AG04450 (cell line): Measurements from ENCODE around the gene SASH3. TPM values are rescaled to one million over a fixed set of nuclear protein-coding genes. Genes with fewer than 3 reads are reported as not detected.

ENCODE experiments used
- CTCF ChIA-PET: fragments of 300-600, 350-600 bp; formaldehyde crosslinking; extraction: SDS; loops from one replicate; lab custom pipeline; 2022; ENCODE audit warnings: antibody characterized with exemption, inconsistent platforms; lab: Charles Lee
- POLR2A ChIA-PET: fragments of 350-600 bp; formaldehyde crosslinking; extraction: SDS; loops from one replicate; lab custom pipeline; 2021; ENCODE audit warnings: antibody characterized with exemption, inconsistent platforms; lab: Yijun Ruan, JAX
- DNase-seq: peaks from one replicate; pipeline ENCODE4 v3.0.0-alpha.2; 2011; ENCODE audit warnings: low read depth, low spot score
- H3K27ac ChIP-seq: one replicate; pipeline ENCODE4 v1.5.1; 2012; ENCODE audit warnings: low read depth, low read length, control low read depth
- H3K27me3 ChIP-seq: one replicate; pipeline ENCODE4 v1.6.0; 2012; ENCODE audit warnings: low read length; ENCODE audit not compliant: control insufficient read depth, insufficient read depth
- H3K4me3 ChIP-seq: 2 replicates; pipeline ENCODE4 v1.5.1; 2011; ENCODE audit warnings: mild to moderate bottlenecking, low read depth, low read length, control low read depth
- H3K9me3 ChIP-seq: 2 replicates; pipeline ENCODE4 v1.5.1; 2012; ENCODE audit warnings: low read length; ENCODE audit not compliant: control insufficient read depth, insufficient read depth
- CTCF ChIP-seq: IDR thresholded peaks from 2 replicates; pipeline ENCODE4 v1.5.1; 2011; ENCODE audit warnings: low read depth, low read length, control low read depth, inconsistent platforms
- polyA plus RNA-seq: library from polyadenylated mRNA; depleted of rRNA; stranded (reverse); fragments of >200 nt; gene quantifications from 2 replicates; pipeline ENCODE4 v1.2.3, GENCODE V29; 2011

The SASH3 gene
- polyA plus RNA-seq, 1 experiment = not detected

- no peak for DNase-seq
Measured at GRCh38 chrX:129830494-129830893, 50.7 kb downstream of the SASH3 start.

GRCh38 chrX:129831091-129831885 lies 51.5 kb downstream of the SASH3 start:
- CTCF ChIA-PET = no interaction called here
- POLR2A ChIA-PET = no interaction called here
- Histone ChIP-seq H3K9me3 (no peaks in the 10 kb centered on the region), H3K4me3 (no peak overlapping the region), H3K27ac (no peak overlapping the region), H3K27me3 (no peaks in the 10 kb centered on the region)
- DNase-seq = no peak
- TF ChIP-seq CTCF = no peak

More at GRCh38 chrX:129830494-129830893, 50.7 kb downstream of the SASH3 start:
- ChIA-PET CTCF (interaction anchor here (0.5 kb wide), 1 partner anchor 285 kb away, joined by 8 read pairs; no protein-coding TSS in a partner anchor), POLR2A (no interaction called here)
- H3K4me3 ChIP-seq = no peak overlapping the region
- H3K27ac ChIP-seq = no peak overlapping the region
- no peaks in the 10 kb centered on the region for H3K27me3 ChIP-seq
- H3K9me3 ChIP-seq = no peaks in the 10 kb centered on the region
- TF ChIP-seq CTCF = no peak

- no peak overlapping the region for H3K4me3 ChIP-seq
- DNase-seq = peak; percentile 30
- no peaks in the 10 kb centered on the region for H3K9me3 ChIP-seq
- H3K27me3 ChIP-seq = no peaks in the 10 kb centered on the region
- ChIA-PET POLR2A (interaction anchor here (0.6 kb wide), 1 partner anchor 10 kb away, joined by 4 read pairs; the partner anchor contains the start of gene ZDHHC9), CTCF (interaction anchor here (0.6 to 1.3 kb wide), 6 partner anchors 10 to 227 kb away, joined by 3 to 5 read pairs (median 3); no protein-coding TSS in a partner anchor)
- no peak for TF ChIP-seq CTCF
- H3K27ac ChIP-seq = no peak overlapping the region
Measured at GRCh38 chrX:129833153-129833990, 53.6 kb downstream of the SASH3 start.

GRCh38 chrX:129836827-129837226 lies 57.1 kb downstream of the SASH3 start:
- no peaks in the 10 kb centered on the region for H3K27me3 ChIP-seq
- H3K4me3 ChIP-seq = no peak overlapping the region
- DNase-seq = no peak
- TF ChIP-seq CTCF = no peak
- POLR2A ChIA-PET = no interaction called here
- H3K27ac ChIP-seq = no peak overlapping the region
- CTCF ChIA-PET = no interaction called here
- H3K9me3 ChIP-seq = no peaks in the 10 kb centered on the region
